ENCODE measurements around the gene TRMT44. TPM values are rescaled to one million over a fixed set of nuclear protein-coding genes. Genes with fewer than 3 reads are reported as not detected.
A peak's percentile ranks its signal among the peaks of the same experiment; 100 is the strongest.

TRMT44 gene
- total and polyA plus RNA-seq, 2 of the 4 experiments (the other 2 are of a cell fraction): 7.3 to 8.1 TPM

- Histone ChIP-seq H2BK120ac (ENCODE audit: low read depth, low read length) (no peak overlapping the region; the same call in 1 of the 2 replicates), H4K20me1 (ENCODE audit: insufficient read depth, low read length) (no peaks in the 10 kb centered on the region), H4K5ac (ENCODE audit: low read depth, low read length) (peak overlapping the region; percentile 56; the same call in 1 of the 2 replicates), H3K79me1 (ENCODE audit: low read depth in 1 of 2, low read length in 2 of 2) (no peaks in the 10 kb centered on the region), H3K27me3 (ENCODE audit: control insufficient read depth, insufficient read depth, low read length) (peaks cover 18% of the 10 kb centered on the region; the same call in 1 of the 2 replicates), H3K9me3 (ENCODE audit: control insufficient read depth, insufficient read depth, low read length) (peaks cover 2% of the 10 kb centered on the region; the same call in 1 of the 2 replicates), H3K9ac (ENCODE audit: low read depth, low read length) (peak overlapping the region; percentile 0; the same call in 1 of the 2 replicates), H2BK5ac (ENCODE audit: low read depth, low read length, poor library complexity, severe bottlenecking) (peak overlapping the region; percentile 3), H4K8ac (ENCODE audit: low read depth in 2 of 2, low read length in 2 of 2) (peak overlapping the region; percentile 12 to 26; a peak in 2 of 4 replicates), H2AFZ (replicated peaks; ENCODE audit: low read length, poor library complexity) (peak overlapping the region; percentile 83), H3K18ac (ENCODE audit: low read depth, low read length) (peak overlapping the region; percentile 25; the same call in 1 of the 2 replicates), H3K27ac (ENCODE audit: insufficient read depth, low read length) (peak overlapping the region; percentile 70; the same call in 1 of the 2 replicates), H3K9me1 (ENCODE audit: insufficient read depth, low read length) (no peaks in the 10 kb centered on the region), H2AK9ac (replicated peaks; ENCODE audit: low read depth, low read length, poor library complexity) (peak overlapping the region; percentile 76), H2BK15ac (ENCODE audit: low read depth, low read length) (no peak overlapping the region), H3K4me2 (ENCODE audit: low read depth, low read length) (no peak overlapping the region; the same call in 1 of the 2 replicates), H2BK20ac (ENCODE audit: low read depth, low read length) (no peak overlapping the region), H2AK5ac (ENCODE audit: low read depth, low read length) (no peak overlapping the region), H3K56ac (ENCODE audit: extremely low read depth, insufficient read depth, low read length) (no peak overlapping the region), H3K36me3 (ENCODE audit: control insufficient read depth, insufficient read depth, low read length) (no peaks in the 10 kb centered on the region), H4K91ac (ENCODE audit: insufficient read depth, low read depth, low read length) (peak overlapping the region; percentile 33), H3K4me1 (ENCODE audit: control insufficient read depth, insufficient read depth, low read length) (peaks cover 17% of the 10 kb centered on the region; the same call in 1 of the 2 replicates), H3K14ac (replicated peaks; ENCODE audit: low read depth, low read length) (no peak overlapping the region), H3K4me3 (ENCODE audit: insufficient read depth, low read depth, low read length) (no peak overlapping the region), H3K4ac (ENCODE audit: low read depth, low read length) (peak overlapping the region; percentile 31), H3K23ac (ENCODE audit: low read depth, low read length) (no peak overlapping the region)
- intact Hi-C loops (cut with micrococcal nuclease): loop anchor here (2.0 kb wide), 1 partner anchor 34 kb away; no protein-coding TSS in a partner anchor
- ATAC-seq (ENCODE audit: low read depth): peak; percentile 83
- no peak for TF ChIP-seq CEBPB (IDR thresholded peaks at IDR 0.05; ENCODE audit: low read depth, low read length)
- TF ChIP-seq MAZ (IDR thresholded peaks at IDR 0.05; ENCODE audit: borderline replicate concordance, low read depth, low read length): no peak
- peak; percentile 43; the same call in 1 of the 2 replicates for TF ChIP-seq MXI1 (IDR thresholded peaks at IDR 0.05; ENCODE audit: borderline replicate concordance, low read depth, low read length)
- TF ChIP-seq USF2 (IDR thresholded peaks at IDR 0.05; ENCODE audit: low read depth, low read length): peak; percentile 4; the same call in 1 of the 2 replicates
- no peak for TF ChIP-seq RCOR1 (IDR thresholded peaks at IDR 0.05; ENCODE audit: insufficient replicate concordance, low read length)
- in situ Hi-C loops (cut with MboI; ENCODE audit: low sequenced_read_pairs): no loop called here
- peak; percentile 74 for DNase-seq
- POLR2A ChIA-PET (ENCODE audit: unreplicated experiment): no interaction called here
- CTCF ChIA-PET: interaction anchor here (0.7 to 0.8 kb wide), 2 partner anchors 34 to 45 kb away, joined by 3 read pairs; no protein-coding TSS in a partner anchor
- dilution Hi-C loops (cut with HindIII; ENCODE audit: low sequenced_read_pairs, unreplicated experiment): no loop called here
- BruUV-seq (replicated peaks): no TSS peak
- 4% methylated on average over 4 of the region's 21 CpGs; no CpG with 5 or more reads in 1 of the 2 experiments for WGBS, 2 experiments (ENCODE audit: extremely low coverage in 2 of 2, insufficient read length in 1 of 2)
Observed at GRCh38 chr4:8506373-8507195, 66.0 kb downstream of the TRMT44 start.
